ENCODE measurements around the gene RELL2. TPM values are rescaled to one million over a fixed set of nuclear protein-coding genes. Genes with fewer than 3 reads are reported as not detected.

RELL2 gene
- total RNA-seq, 1 experiment from 2014 or later: 13.3 TPM

GRCh38 chr5:141613344-141613743 lies 23.5 kb upstream of the RELL2 start:
- no peak for ATAC-seq
- no peak for TF ChIP-seq TCF7L2 (IDR thresholded peaks at IDR 0.05; ENCODE audit: low read depth, low read length)
- H3K27ac ChIP-seq (ENCODE audit: low read length): no peak overlapping the region
- intact Hi-C loops (cut with micrococcal nuclease; ENCODE audit: unreplicated experiment) (no loop called here), in situ Hi-C loops (cut with HindIII; ENCODE audit: low pct_unique_long_range_greater_than_20kb, low sequenced_read_pairs) (no loop called here)
- H3K9me3 ChIP-seq (ENCODE audit: control insufficient read depth, insufficient read depth, low read depth, low read length): no peaks in the 10 kb centered on the region
- no peaks in the 10 kb centered on the region; the same call in 1 of the 2 replicates for H3K36me3 ChIP-seq (ENCODE audit: control insufficient read depth, insufficient read depth, low read length)
- H3K27me3 ChIP-seq (ENCODE audit: control insufficient read depth, insufficient read depth, low read length): no peaks in the 10 kb centered on the region
- DNase-seq (ENCODE audit: low read depth, low spot score): no peak
- no peak overlapping the region for H3K4me3 ChIP-seq (ENCODE audit: low read depth in 2 of 2, low read length in 2 of 2)
- CTCF ChIA-PET: interaction anchor here (1.0 kb wide), 1 partner anchor 49 kb away, joined by 3 read pairs; no protein-coding TSS in a partner anchor
- peaks cover 30% of the 10 kb centered on the region for H3K4me1 ChIP-seq (ENCODE audit: control insufficient read depth, insufficient read depth, low read length)
- BruUV-seq (replicated peaks): no TSS peak
- POLR2A ChIA-PET: no interaction called here

- Histone ChIP-seq H3K36me3 (ENCODE audit: control insufficient read depth, insufficient read depth, low read length) (peaks cover 2% of the 10 kb centered on the region; the same call in 1 of the 2 replicates), H3K27me3 (ENCODE audit: control insufficient read depth, insufficient read depth, low read length) (no peaks in the 10 kb centered on the region), H3K4me1 (ENCODE audit: control insufficient read depth, insufficient read depth, low read length) (peaks cover 32% of the 10 kb centered on the region), H3K4me3 (ENCODE audit: low read depth in 2 of 2, low read length in 2 of 2) (peak overlapping the region; percentile 76 to 90; a peak in 2 of 4 replicates), H3K9me3 (ENCODE audit: control insufficient read depth, insufficient read depth, low read depth, low read length) (no peaks in the 10 kb centered on the region), H3K27ac (ENCODE audit: low read length) (peak overlapping the region; percentile 83)
- ChIA-PET POLR2A (interaction anchor here (0.5 to 0.6 kb wide), 3 partner anchors 24 to 968 kb away, joined by 3 to 10 read pairs (median 4); partner anchors contain the start of gene IK), CTCF (no interaction called here)
- ATAC-seq (no peak), DNase-seq (ENCODE audit: low read depth, low spot score) (no peak)
- in situ Hi-C loops (cut with HindIII; ENCODE audit: low pct_unique_long_range_greater_than_20kb, low sequenced_read_pairs): no loop called here
- no peak for TF ChIP-seq POLR2AphosphoS5 (IDR thresholded peaks at IDR 0.05; ENCODE audit: low read depth, low read length)
- TF ChIP-seq SIN3A (IDR thresholded peaks at IDR 0.05; ENCODE audit: borderline replicate concordance, insufficient read depth, low read depth, low read length): no peak
- no peak for TF ChIP-seq TCF7L2 (IDR thresholded peaks at IDR 0.05; ENCODE audit: low read depth, low read length)
- no peak for TF ChIP-seq CTCF (IDR thresholded peaks at IDR 0.05)
- TF ChIP-seq REST (IDR thresholded peaks at IDR 0.05; ENCODE audit: insufficient read depth in 1 of 2, low read depth in 2 of 2, low read length in 1 of 2): no peak
- intact Hi-C loops (cut with micrococcal nuclease; ENCODE audit: unreplicated experiment): no loop called here
- BruUV-seq (replicated peaks): no TSS peak
Measured at GRCh38 chr5:141615991-141616720, 20.6 kb upstream of the RELL2 start.

- in situ Hi-C loops (cut with HindIII; ENCODE audit: low pct_unique_long_range_greater_than_20kb, low sequenced_read_pairs) (no loop called here), intact Hi-C loops (cut with micrococcal nuclease; ENCODE audit: unreplicated experiment) (no loop called here)
- no peak for TF ChIP-seq POLR2AphosphoS5 (IDR thresholded peaks at IDR 0.05; ENCODE audit: low read depth, low read length)
- TF ChIP-seq SIN3A (IDR thresholded peaks at IDR 0.05; ENCODE audit: borderline replicate concordance, insufficient read depth, low read depth, low read length): no peak
- TF ChIP-seq TCF7L2 (IDR thresholded peaks at IDR 0.05; ENCODE audit: low read depth, low read length): no peak
- no peak for TF ChIP-seq REST (IDR thresholded peaks at IDR 0.05; ENCODE audit: insufficient read depth in 1 of 2, low read depth in 2 of 2, low read length in 1 of 2)
- no peak for TF ChIP-seq CTCF (IDR thresholded peaks at IDR 0.05)
- no peaks in the 10 kb centered on the region for H3K9me3 ChIP-seq (ENCODE audit: control insufficient read depth, insufficient read depth, low read depth, low read length)
- H3K27me3 ChIP-seq (ENCODE audit: control insufficient read depth, insufficient read depth, low read length): no peaks in the 10 kb centered on the region
- peak overlapping the region; percentile 76 to 90 for H3K4me3 ChIP-seq (ENCODE audit: low read depth in 2 of 2, low read length in 2 of 2)
- peaks cover 2% of the 10 kb centered on the region; the same call in 1 of the 2 replicates for H3K36me3 ChIP-seq (ENCODE audit: control insufficient read depth, insufficient read depth, low read length)
- H3K4me1 ChIP-seq (ENCODE audit: control insufficient read depth, insufficient read depth, low read length): peaks cover 32% of the 10 kb centered on the region
- ATAC-seq (no peak), DNase-seq (ENCODE audit: low read depth, low spot score) (no peak)
- CTCF ChIA-PET: interaction anchor here (0.5 to 3.9 kb wide), 4 partner anchors 10 to 897 kb away, joined by 3 to 79 read pairs (median 4); no protein-coding TSS in a partner anchor
- peak overlapping the region; percentile 83 for H3K27ac ChIP-seq (ENCODE audit: low read length)
- BruUV-seq (replicated peaks): no TSS peak
- POLR2A ChIA-PET: interaction anchor here (0.5 to 0.6 kb wide), 3 partner anchors 28 to 1158 kb away, joined by 3 to 10 read pairs (median 3); partner anchors contain the start of gene IK
Measured at GRCh38 chr5:141617128-141617527, 19.7 kb upstream of the RELL2 start.
